PC-9 (cell line): ENCODE measurements around the gene ARFRP1.

Source experiments
- EZH2 ChIP-seq: fragments of 200-600 bp; sonication (generic); IDR thresholded peaks from 2 replicates; pipeline ENCODE4 v1.8.0; 2017; ENCODE audit warnings: antibody characterized with exemption, low read depth
- TF ChIP-seq, protein P1 (sequence below): fragments of 200-600 bp; sonication (generic); conservative IDR thresholded peaks from 2 replicates; pipeline ENCODE4 v1.6.1; 2017; ENCODE audit warnings: mixed run types, antibody characterized with exemption, mild to moderate bottlenecking, moderate library complexity

GRCh38 chr20:63756648-63756991 is 48.8 kb upstream of the ARFRP1 start:
- TF ChIP-seq, protein P1, sequence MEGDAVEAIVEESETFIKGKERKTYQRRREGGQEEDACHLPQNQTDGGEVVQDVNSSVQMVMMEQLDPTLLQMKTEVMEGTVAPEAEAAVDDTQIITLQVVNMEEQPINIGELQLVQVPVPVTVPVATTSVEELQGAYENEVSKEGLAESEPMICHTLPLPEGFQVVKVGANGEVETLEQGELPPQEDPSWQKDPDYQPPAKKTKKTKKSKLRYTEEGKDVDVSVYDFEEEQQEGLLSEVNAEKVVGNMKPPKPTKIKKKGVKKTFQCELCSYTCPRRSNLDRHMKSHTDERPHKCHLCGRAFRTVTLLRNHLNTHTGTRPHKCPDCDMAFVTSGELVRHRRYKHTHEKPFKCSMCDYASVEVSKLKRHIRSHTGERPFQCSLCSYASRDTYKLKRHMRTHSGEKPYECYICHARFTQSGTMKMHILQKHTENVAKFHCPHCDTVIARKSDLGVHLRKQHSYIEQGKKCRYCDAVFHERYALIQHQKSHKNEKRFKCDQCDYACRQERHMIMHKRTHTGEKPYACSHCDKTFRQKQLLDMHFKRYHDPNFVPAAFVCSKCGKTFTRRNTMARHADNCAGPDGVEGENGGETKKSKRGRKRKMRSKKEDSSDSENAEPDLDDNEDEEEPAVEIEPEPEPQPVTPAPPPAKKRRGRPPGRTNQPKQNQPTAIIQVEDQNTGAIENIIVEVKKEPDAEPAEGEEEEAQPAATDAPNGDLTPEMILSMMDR, result no peak
- TF ChIP-seq EZH2, result no peak
